ENCODE data around the gene PLXNA2. TPM values are rescaled to one million over a fixed set of nuclear protein-coding genes. Genes with fewer than 3 reads are reported as not detected.
A peak's percentile ranks its signal among the peaks of the same experiment; 100 is the strongest.

Gene PLXNA2
- total RNA-seq, 1 donor from 2014 or later, result 9.0 TPM

GRCh38 chr1:208030288-208031091 is 213.7 kb downstream of the PLXNA2 start:
- peaks cover 20% of the 10 kb centered on the region for H3K36me3 ChIP-seq (ENCODE audit: control insufficient read depth, insufficient read depth, low read length)
- DNase-seq (ENCODE audit: low read depth) (no peak), FAIRE-seq (peak; percentile 36)
- H3K27me3 ChIP-seq (ENCODE audit: control insufficient read depth, insufficient read depth, low read length), result no peaks in the 10 kb centered on the region
- H3K4me3 ChIP-seq (ENCODE audit: low read depth, low read length), result no peak overlapping the region
- TF ChIP-seq CTCF (IDR thresholded peaks at IDR 0.05; ENCODE audit: insufficient read depth, low read length, severe bottlenecking), result no peak

GRCh38 chr1:208029381-208030287 is 214.6 kb downstream of the PLXNA2 start:
- peak; percentile 7 for FAIRE-seq
- peaks cover 20% of the 10 kb centered on the region for H3K36me3 ChIP-seq (ENCODE audit: control insufficient read depth, insufficient read depth, low read length)
- no peak for TF ChIP-seq CTCF (IDR thresholded peaks at IDR 0.05; ENCODE audit: insufficient read depth, low read length, severe bottlenecking)

GRCh38 chr1:208028526-208028925 is 215.7 kb downstream of the PLXNA2 start:
- no peak for TF ChIP-seq CTCF (IDR thresholded peaks at IDR 0.05; ENCODE audit: insufficient read depth, low read length, severe bottlenecking)
- no peaks in the 10 kb centered on the region for H3K27me3 ChIP-seq (ENCODE audit: control insufficient read depth, insufficient read depth, low read length)
- no peak overlapping the region for H3K4me3 ChIP-seq (ENCODE audit: low read depth, low read length)
- peaks cover 15% of the 10 kb centered on the region for H3K36me3 ChIP-seq (ENCODE audit: control insufficient read depth, insufficient read depth, low read length)
- DNase-seq (ENCODE audit: low read depth), result no peak
- no peak for FAIRE-seq

More at GRCh38 chr1:208029381-208030287, 214.6 kb downstream of the PLXNA2 start:
- DNase-seq (ENCODE audit: low read depth), result no peak
- Histone ChIP-seq H3K27me3 (ENCODE audit: control insufficient read depth, insufficient read depth, low read length) (no peaks in the 10 kb centered on the region), H3K4me3 (ENCODE audit: low read depth, low read length) (no peak overlapping the region)

GRCh38 chr1:208027861-208028260 is 216.3 kb downstream of the PLXNA2 start:
- H3K36me3 ChIP-seq (ENCODE audit: control insufficient read depth, insufficient read depth, low read length), result peaks cover 15% of the 10 kb centered on the region
- H3K4me3 ChIP-seq (ENCODE audit: low read depth, low read length), result no peak overlapping the region
- no peak for FAIRE-seq
- DNase-seq (ENCODE audit: low read depth), result no peak
- TF ChIP-seq CTCF (IDR thresholded peaks at IDR 0.05; ENCODE audit: insufficient read depth, low read length, severe bottlenecking), result no peak
- H3K27me3 ChIP-seq (ENCODE audit: control insufficient read depth, insufficient read depth, low read length), result no peaks in the 10 kb centered on the region

- no peak overlapping the region for H3K4me3 ChIP-seq (ENCODE audit: low read depth, low read length)
- DNase-seq (ENCODE audit: low read depth) (no peak), FAIRE-seq (no peak)
- H3K36me3 ChIP-seq (ENCODE audit: control insufficient read depth, insufficient read depth, low read length), result peaks cover 12% of the 10 kb centered on the region
- no peaks in the 10 kb centered on the region for H3K27me3 ChIP-seq (ENCODE audit: control insufficient read depth, insufficient read depth, low read length)
- no peak for TF ChIP-seq CTCF (IDR thresholded peaks at IDR 0.05; ENCODE audit: insufficient read depth, low read length, severe bottlenecking)
Observed at GRCh38 chr1:208026880-208027438, 217.2 kb downstream of the PLXNA2 start.

Data from bronchial epithelial cell (primary cell).